Ishikawa (cell line): ENCODE results near the gene TYW5.

ENCODE experiments used
- CEBPB ChIP-seq: IDR thresholded peaks from 2 replicates; pipeline ENCODE4 v1.6.1; 2012
- CREB1 ChIP-seq: IDR thresholded peaks from 2 replicates; pipeline ENCODE4 v1.6.1; 2012; ENCODE audit warnings: low read depth
- EGR1 ChIP-seq: IDR thresholded peaks from 2 replicates; pipeline ENCODE4 v1.6.1; 2012
- EP300 ChIP-seq: IDR thresholded peaks from 2 replicates; pipeline ENCODE4 v1.6.1; 2012; ENCODE audit warnings: borderline replicate concordance
- FOXM1 ChIP-seq: IDR thresholded peaks from 2 replicates; pipeline ENCODE4 v1.6.1; 2012; ENCODE audit warnings: low read depth, borderline replicate concordance
- MAX ChIP-seq: IDR thresholded peaks from 2 replicates; pipeline ENCODE4 v1.6.1; 2012
- NFIC ChIP-seq: IDR thresholded peaks from 2 replicates; pipeline ENCODE4 v1.6.1; 2012
- RAD21 ChIP-seq: IDR thresholded peaks from 2 replicates; pipeline ENCODE4 v1.6.1; 2012; ENCODE audit warnings: low read depth
- REST ChIP-seq: IDR thresholded peaks from 2 replicates; pipeline ENCODE4 v1.6.1; 2012; ENCODE audit warnings: low read depth, mild to moderate bottlenecking
- TAF1 ChIP-seq: IDR thresholded peaks from 2 replicates; pipeline ENCODE4 v1.6.1; 2012; ENCODE audit warnings: low read depth, mild to moderate bottlenecking
- TCF12 ChIP-seq: IDR thresholded peaks from 2 replicates; pipeline ENCODE4 v1.6.1; 2012; ENCODE audit warnings: low read depth
- TEAD4 ChIP-seq: IDR thresholded peaks from 2 replicates; pipeline ENCODE4 v1.6.1; 2012
- YY1 ChIP-seq: IDR thresholded peaks from 2 replicates; pipeline ENCODE4 v1.6.1; 2012; ENCODE audit warnings: low read depth
- ZBTB7A ChIP-seq: IDR thresholded peaks from 2 replicates; pipeline ENCODE4 v1.6.1; 2012; ENCODE audit warnings: low read depth
- TF ChIP-seq, protein P1 (sequence below): IDR thresholded peaks from 2 replicates; pipeline ENCODE4 v1.6.1; 2012

The TYW5 gene

GRCh38 chr2:199968126-199968525, 12.8 kb upstream of the TYW5 start:
- no peak for TF ChIP-seq TCF12
- TF ChIP-seq TEAD4 = no peak
- no peak for TF ChIP-seq ZBTB7A
- no peak for TF ChIP-seq REST
- no peak for TF ChIP-seq CREB1

DNA sequence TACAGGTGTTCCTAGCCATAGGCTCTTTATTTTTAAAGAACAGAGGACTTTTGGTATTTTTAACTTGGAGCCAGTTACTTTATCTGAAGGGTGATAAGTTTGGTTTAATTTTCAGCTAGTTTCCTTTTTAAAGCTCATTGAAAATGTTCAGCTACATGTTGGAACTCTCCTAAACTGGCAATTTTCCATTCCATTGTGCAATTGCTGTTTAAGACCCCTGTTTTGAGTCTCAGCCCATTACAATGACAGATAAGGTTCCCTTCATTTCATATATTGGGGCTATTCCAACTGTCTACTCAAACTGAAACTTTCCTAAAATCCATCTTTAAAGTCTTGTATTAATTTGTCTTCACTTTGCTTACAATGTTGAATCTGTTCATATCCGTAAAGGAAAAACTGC, 11.7 kb upstream of the TYW5 start:
- no peak for TF ChIP-seq ZBTB7A
- no peak for TF ChIP-seq REST
- TF ChIP-seq, protein P1, sequence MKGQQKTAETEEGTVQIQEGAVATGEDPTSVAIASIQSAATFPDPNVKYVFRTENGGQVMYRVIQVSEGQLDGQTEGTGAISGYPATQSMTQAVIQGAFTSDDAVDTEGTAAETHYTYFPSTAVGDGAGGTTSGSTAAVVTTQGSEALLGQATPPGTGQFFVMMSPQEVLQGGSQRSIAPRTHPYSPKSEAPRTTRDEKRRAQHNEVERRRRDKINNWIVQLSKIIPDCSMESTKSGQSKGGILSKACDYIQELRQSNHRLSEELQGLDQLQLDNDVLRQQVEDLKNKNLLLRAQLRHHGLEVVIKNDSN = no peak
- TF ChIP-seq EGR1 = no peak
- TF ChIP-seq MAX = no peak
- TF ChIP-seq CEBPB = no peak

- TF ChIP-seq RAD21 (no peak), TAF1 (no peak), FOXM1 (no peak), TEAD4 (no peak), CREB1 (no peak), EP300 (no peak), ZBTB7A (no peak), TCF12 (no peak)
These were observed 11.1 kb upstream of the TYW5 start for GRCh38 chr2:199966405-199966804.

DNA sequence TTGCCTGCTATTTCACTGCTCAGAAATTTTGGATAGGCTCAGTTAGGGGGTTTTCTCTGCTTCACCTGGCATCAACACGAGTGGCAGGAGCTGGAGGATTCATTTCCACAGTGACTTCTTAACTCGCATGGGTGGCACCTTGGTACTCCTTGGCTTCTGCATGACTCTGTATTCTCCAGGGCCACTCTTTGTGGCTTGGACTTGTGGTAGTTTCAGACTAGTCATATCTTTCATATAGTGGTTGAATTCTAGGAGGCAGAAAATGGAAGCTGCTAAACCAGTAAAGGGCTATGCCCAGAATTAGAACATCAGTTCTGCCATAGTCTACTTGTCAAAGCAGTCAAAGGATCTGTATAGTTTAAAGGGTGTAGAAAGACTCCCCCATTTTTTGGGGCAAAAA, 6.9 kb upstream of the TYW5 start:
- TF ChIP-seq RAD21 (no peak), YY1 (no peak), TAF1 (no peak), REST (no peak), TCF12 (no peak), MAX (no peak)

GRCh38 chr2:199958014-199958413, 2.7 kb upstream of the TYW5 start:
- no peak for TF ChIP-seq FOXM1
- TF ChIP-seq TAF1 = no peak
- TF ChIP-seq, protein P1 = no peak
- no peak for TF ChIP-seq EP300
- no peak for TF ChIP-seq YY1
- TF ChIP-seq NFIC = no peak
- TF ChIP-seq RAD21 = no peak
- TF ChIP-seq REST = no peak
- no peak for TF ChIP-seq TEAD4
- no peak for TF ChIP-seq MAX
- no peak for TF ChIP-seq EGR1
- TF ChIP-seq CREB1 = no peak
- TF ChIP-seq CEBPB = no peak
- no peak for TF ChIP-seq ZBTB7A
- no peak for TF ChIP-seq TCF12
